NCI-H1694 treated with DMSO at 0.1 percent for 48 hours (cell line): ENCODE results near the gene C19orf85.
"Not testable (repeated sequence)": the region's sequence is repeated elsewhere in the genome, so short reads cannot be mapped to it uniquely, and the experiment has no call there.

Experiments
- DNase-seq: peaks from one replicate; lab custom pipeline; 2025; lab: John Stamatoyannopoulos, UW

The C19orf85 gene

GRCh38 chr19:55440411-55441105, 24.0 kb downstream of the C19orf85 start:
- no peak for DNase-seq

DNA sequence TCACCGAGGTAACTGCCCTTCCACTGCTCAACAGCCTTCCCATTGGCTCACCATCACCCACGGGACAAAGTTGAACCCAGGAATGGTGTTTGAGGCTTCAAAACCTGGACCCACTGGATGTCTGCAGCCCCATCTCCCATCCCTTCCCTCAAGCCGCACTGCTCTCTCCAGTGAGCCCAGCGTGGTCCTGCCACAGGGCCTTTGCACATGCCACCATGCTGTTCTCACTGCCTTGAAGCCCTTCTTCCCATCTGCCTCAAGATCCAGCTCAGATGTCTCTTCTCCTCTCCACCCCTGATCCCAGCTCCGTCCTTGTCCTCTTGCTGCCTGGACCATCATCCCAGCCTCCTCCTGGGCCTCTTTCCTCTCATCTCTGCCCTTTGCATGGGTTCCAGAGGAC, 25.5 kb downstream of the C19orf85 start:
- DNase-seq = no peak

- no peak for DNase-seq
Observed at GRCh38 chr19:55437410-55437809, 27.1 kb downstream of the C19orf85 start.

DNA sequence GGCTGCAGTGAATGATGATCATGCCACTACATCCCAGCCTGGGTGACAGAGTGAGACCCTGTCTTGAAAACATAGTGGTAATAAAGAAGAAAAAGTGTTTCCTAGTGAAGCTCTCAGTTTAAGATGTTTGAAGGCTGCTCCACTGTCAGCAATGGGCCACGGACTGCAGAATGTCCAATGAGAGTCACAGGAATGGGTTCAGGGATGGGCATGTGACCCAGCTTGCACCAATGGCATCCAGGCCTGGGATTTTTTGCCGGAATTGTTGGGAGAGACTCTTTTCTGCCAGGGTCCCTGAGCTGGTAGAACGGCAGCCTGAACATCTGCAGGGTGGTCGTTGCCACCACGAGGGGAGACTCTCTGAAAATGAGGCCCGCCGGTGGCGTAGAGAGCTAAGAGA, 27.7 kb downstream of the C19orf85 start:
- DNase-seq = no peak

DNA sequence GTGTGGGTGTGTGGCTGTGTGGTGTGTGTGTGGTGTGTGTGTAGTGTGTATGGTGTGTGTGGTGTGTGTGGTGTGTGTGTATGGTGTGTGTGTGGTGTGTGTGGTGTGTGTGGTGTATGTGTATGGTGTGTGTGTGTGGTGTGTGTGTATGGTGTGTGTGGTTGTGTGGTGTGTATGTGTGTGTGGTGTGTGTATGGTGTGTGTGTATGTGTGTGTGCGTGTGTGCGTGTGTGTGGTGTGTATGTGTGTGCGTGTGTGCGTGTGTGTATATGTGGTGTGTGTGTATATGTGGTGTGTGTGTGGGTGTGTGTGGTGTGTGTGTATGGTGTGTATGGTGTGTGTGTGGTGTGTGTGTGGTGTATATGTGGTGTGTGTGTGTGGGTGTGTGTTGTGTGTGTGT, 29.5 kb downstream of the C19orf85 start:
- no peak for DNase-seq

GRCh38 chr19:55434356-55434919, 30.1 kb downstream of the C19orf85 start:
- DNase-seq = no peak

GRCh38 chr19:55433292-55433691, 31.3 kb downstream of the C19orf85 start:
- no peak for DNase-seq

DNA sequence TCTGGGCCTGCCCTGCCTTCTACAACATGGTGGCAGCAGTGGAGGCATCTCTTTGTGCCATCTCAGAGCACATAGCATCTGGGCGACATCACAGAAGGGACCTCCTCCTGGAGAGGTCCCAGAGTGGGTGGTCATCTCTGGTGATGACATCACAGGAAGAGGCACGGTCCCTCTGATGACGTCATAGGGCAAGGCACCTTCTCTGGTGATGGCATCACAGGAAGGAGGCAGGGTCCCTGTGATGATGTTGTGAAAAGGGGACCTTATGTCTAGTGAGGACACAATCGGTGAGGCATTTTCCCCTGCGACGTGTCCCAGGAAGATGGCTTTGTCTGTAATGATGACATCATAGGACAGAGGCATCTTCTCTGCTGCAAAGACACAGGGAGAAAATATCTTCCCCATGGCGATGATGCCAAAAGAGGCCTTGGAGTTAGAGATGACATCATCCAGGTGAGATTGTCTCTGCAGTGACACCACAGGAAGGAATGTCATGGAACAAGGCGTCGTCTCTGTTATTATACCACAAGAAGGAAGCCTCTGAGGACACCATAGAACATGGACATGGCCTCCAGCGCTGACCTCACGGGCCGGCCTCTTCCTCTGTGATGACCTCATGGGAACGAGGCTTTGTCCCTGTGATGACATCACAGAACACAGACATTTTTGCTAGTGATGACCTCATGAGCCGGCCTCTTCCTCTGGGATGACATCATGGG, 32.2 kb downstream of the C19orf85 start:
- no peak for DNase-seq

- no peak for DNase-seq
Observed at GRCh38 chr19:55431183-55431582, 33.4 kb downstream of the C19orf85 start.

GRCh38 chr19:55426042-55426441, 38.5 kb downstream of the C19orf85 start:
- DNase-seq = no peak

DNA sequence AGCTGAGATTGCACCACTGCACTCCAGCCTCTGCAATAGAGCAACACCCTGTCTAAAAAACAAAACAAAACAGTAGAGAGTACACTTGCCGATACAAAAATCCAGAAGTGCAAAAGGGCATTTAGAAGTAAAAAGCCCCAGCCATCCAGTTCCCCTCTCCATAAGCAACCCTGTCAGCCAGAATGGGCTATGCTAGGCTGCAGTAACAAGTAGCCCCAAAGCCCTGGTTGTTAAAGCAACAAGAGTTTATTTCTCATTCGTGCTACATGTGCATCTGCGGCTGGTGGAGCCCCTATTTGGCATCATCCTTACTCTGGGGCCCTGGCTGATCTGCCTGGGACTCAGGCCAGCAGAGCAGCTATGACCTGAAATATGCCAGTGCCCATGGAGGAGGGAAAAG, 40.0 kb downstream of the C19orf85 start:
- DNase-seq = no peak

- DNase-seq = no peak
Observed at GRCh38 chr19:55423225-55424005, 41.1 kb downstream of the C19orf85 start.

DNA sequence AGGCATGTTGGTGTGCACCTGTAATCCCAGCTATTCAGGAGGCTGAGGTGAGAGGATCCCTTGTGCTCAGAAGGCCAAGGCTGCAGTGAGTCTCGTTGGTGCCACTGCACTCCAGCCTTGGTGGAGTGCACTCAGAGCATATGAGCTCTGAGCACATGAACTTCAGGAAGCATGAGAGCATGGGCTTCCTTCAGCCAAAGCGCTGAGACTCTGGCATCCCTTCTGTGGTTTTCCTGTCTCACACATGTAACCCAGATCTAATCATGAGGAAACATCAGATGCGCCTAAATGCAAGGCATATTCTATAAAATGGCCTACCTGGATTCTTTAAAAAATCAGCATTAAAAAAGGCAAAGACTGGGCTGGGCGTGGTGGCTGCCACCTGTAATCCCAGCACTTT, 43.3 kb downstream of the C19orf85 start:
- not testable (repeated sequence) for DNase-seq

GRCh38 chr19:55419624-55420236, 44.8 kb downstream of the C19orf85 start:
- no peak for DNase-seq

GRCh38 chr19:55419103-55419502, 45.4 kb downstream of the C19orf85 start:
- no peak for DNase-seq

- DNase-seq = peak; percentile 77
Observed at GRCh38 chr19:55418185-55418584, 46.4 kb downstream of the C19orf85 start.
